Retinal pigment epithelial cell (primary cell): ENCODE measurements around the gene KRT6B.

Experiments used
- DNase-seq: peaks from one replicate; pipeline ENCODE4 v3.0.0-alpha.2; 2010; ENCODE audit warnings: low read depth
- H3K4me3 ChIP-seq: 2 replicates; pipeline ENCODE4 v1.5.1; 2011; ENCODE audit warnings: mild to moderate bottlenecking, low read length, control low read depth, moderate library complexity
- CTCF ChIP-seq: conservative IDR thresholded peaks from 2 replicates; pipeline ENCODE4 v1.5.1; 2011; ENCODE audit warnings: low read depth, low read length, control low read depth, inconsistent platforms

Gene KRT6B

GRCh38 chr12:52428121-52428520, 23.8 kb downstream of the KRT6B start:
- no peak for TF ChIP-seq CTCF
- H3K4me3 ChIP-seq = no peak overlapping the region
- no peak for DNase-seq

- DNase-seq = no peak
- H3K4me3 ChIP-seq = no peak overlapping the region
- TF ChIP-seq CTCF = no peak
Measured at GRCh38 chr12:52427083-52427482, 24.9 kb downstream of the KRT6B start.

- TF ChIP-seq CTCF = no peak
- H3K4me3 ChIP-seq = no peak overlapping the region
- no peak for DNase-seq
Measured at GRCh38 chr12:52426034-52426433, 25.9 kb downstream of the KRT6B start.

- no peak for DNase-seq
- H3K4me3 ChIP-seq = no peak overlapping the region
- TF ChIP-seq CTCF = no peak
Measured at GRCh38 chr12:52425466-52425865, 26.5 kb downstream of the KRT6B start.

GRCh38 chr12:52423661-52424500, 28.1 kb downstream of the KRT6B start:
- H3K4me3 ChIP-seq = no peak overlapping the region
- DNase-seq = no peak
- TF ChIP-seq CTCF = no peak

- DNase-seq = no peak
- TF ChIP-seq CTCF = no peak
- H3K4me3 ChIP-seq = no peak overlapping the region
Measured at GRCh38 chr12:52423035-52423434, 28.9 kb downstream of the KRT6B start.

- no peak overlapping the region for H3K4me3 ChIP-seq
- DNase-seq = no peak
- TF ChIP-seq CTCF = no peak
Measured at GRCh38 chr12:52419656-52420055, 32.3 kb downstream of the KRT6B start.
